Prostate gland (tissue), 2 donors: ENCODE measurements around the gene MOGAT2. TPM values are rescaled to one million over a fixed set of nuclear protein-coding genes. Genes with fewer than 3 reads are reported as not detected.

Source experiments
- DNase-seq: peaks from one replicate; pipeline ENCODE4 v3.0.0-alpha.2; 2019; ENCODE audit warnings: low spot score
- H3K27ac ChIP-seq, 2 donors: fragments of 200-600 bp; sonication (generic); 2 replicates each; pipeline ENCODE4 v1.5.1; 2017 to 2019
- H3K27me3 ChIP-seq: fragments of 200-600 bp; sonication (generic); replicated peaks from 2 replicates; pipeline ENCODE4 v1.5.1; 2019; ENCODE audit not compliant: insufficient read depth
- H3K36me3 ChIP-seq, 2 donors: fragments of 200-600 bp; sonication (generic); 1 replicate in 1 of 2; 2 replicates in 1 of 2; pipeline versions ENCODE4 v1.5.1 to v1.8.1; 2017 to 2019
- H3K4me1 ChIP-seq: fragments of 200-600 bp; sonication (generic); replicated peaks from 2 replicates; pipeline ENCODE4 v1.5.1; 2019
- H3K4me3 ChIP-seq, 2 donors: fragments of 200-600 bp; sonication (generic); 2 replicates each; pipeline ENCODE4 v1.5.1; 2017 to 2019
- H3K9me3 ChIP-seq: fragments of 200-600 bp; sonication (generic); 2 replicates; pipeline ENCODE4 v1.5.1; 2017
- POLR2A ChIP-seq: fragments of 450-650 bp; IDR thresholded peaks from one replicate; pipeline ENCODE4 v1.6.1; 2016; ENCODE audit warnings: antibody characterized with exemption, mild to moderate bottlenecking
- POLR2AphosphoS5 ChIP-seq: sonication (generic); formaldehyde crosslinking; IDR thresholded peaks from one replicate; pipeline ENCODE4 v1.6.1; 2017; ENCODE audit warnings: antibody characterized with exemption
- WGBS: methylation state at CpG from one replicate; pipeline ENCODE4 v1.1.5; 2018; 5-methylcytosine and 5-hydroxymethylcytosine counted together
- intact Hi-C: fragments of 100-400 bp; cut with DNase I; formaldehyde crosslinking; loops from one replicate; pipeline ENCODE4 v1.14.2; 2022
- total RNA-seq, 2 donors: library from RNA; depleted of rRNA; stranded (reverse); fragments of >200 nt; gene quantifications; one replicate each; pipeline ENCODE4 v1.1.0, GENCODE V29; 2016
- TF ChIP-seq, protein P1 (sequence below), 4 experiments: fragments of 200-600 bp in 2 of 4; fragments of 450-650 bp in 2 of 4; sonication (generic) in 2 of 4; IDR thresholded peaks; 1 replicate in 3 of 4; 2 replicates in 1 of 4; pipeline ENCODE4 v1.5.1; 2016 to 2019; ENCODE audit warnings: antibody characterized with exemption in 4 of 4, mild to moderate bottlenecking in 2 of 4, moderate library complexity in 2 of 4

The MOGAT2 gene
- total RNA-seq, 2 donors from 2014 or later = 0.62 to 4.1 TPM

DNA sequence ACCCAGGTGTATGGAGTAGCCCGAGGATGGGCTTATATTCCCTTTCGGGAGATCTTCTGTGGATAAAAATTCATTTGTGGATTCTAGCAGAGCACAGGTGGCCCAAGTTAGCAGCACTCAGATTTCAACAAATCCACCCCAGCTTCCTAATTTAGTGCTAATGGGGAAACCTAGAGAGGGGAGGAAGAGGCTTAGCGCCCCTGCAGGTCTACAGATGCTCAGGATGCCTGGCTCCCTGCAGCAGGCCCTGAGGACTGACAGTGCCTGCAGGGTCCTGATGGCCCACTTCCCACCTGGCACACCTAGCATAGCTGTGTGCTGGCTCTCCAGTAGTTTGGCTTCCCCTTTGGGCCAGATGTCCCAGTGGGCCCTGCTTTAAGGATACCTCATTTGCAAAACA lies 57.4 kb downstream of the MOGAT2 start:
- WGBS = 82% methylated on average over 3 of the region's 3 CpGs
- no peaks in the 10 kb centered on the region for H3K4me1 ChIP-seq
- intact Hi-C loops = no loop called here
- no peak overlapping the region for H3K4me3 ChIP-seq
- no peak for TF ChIP-seq POLR2A
- TF ChIP-seq, protein P1, sequence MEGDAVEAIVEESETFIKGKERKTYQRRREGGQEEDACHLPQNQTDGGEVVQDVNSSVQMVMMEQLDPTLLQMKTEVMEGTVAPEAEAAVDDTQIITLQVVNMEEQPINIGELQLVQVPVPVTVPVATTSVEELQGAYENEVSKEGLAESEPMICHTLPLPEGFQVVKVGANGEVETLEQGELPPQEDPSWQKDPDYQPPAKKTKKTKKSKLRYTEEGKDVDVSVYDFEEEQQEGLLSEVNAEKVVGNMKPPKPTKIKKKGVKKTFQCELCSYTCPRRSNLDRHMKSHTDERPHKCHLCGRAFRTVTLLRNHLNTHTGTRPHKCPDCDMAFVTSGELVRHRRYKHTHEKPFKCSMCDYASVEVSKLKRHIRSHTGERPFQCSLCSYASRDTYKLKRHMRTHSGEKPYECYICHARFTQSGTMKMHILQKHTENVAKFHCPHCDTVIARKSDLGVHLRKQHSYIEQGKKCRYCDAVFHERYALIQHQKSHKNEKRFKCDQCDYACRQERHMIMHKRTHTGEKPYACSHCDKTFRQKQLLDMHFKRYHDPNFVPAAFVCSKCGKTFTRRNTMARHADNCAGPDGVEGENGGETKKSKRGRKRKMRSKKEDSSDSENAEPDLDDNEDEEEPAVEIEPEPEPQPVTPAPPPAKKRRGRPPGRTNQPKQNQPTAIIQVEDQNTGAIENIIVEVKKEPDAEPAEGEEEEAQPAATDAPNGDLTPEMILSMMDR (IDR thresholded peaks at IDR 0.05) = no peak
- no peak for TF ChIP-seq POLR2AphosphoS5
- DNase-seq = no peak
- no peaks in the 10 kb centered on the region for H3K27me3 ChIP-seq
- H3K36me3 ChIP-seq = no peaks in the 10 kb centered on the region
- no peak overlapping the region for H3K27ac ChIP-seq
- no peaks in the 10 kb centered on the region for H3K9me3 ChIP-seq

DNA sequence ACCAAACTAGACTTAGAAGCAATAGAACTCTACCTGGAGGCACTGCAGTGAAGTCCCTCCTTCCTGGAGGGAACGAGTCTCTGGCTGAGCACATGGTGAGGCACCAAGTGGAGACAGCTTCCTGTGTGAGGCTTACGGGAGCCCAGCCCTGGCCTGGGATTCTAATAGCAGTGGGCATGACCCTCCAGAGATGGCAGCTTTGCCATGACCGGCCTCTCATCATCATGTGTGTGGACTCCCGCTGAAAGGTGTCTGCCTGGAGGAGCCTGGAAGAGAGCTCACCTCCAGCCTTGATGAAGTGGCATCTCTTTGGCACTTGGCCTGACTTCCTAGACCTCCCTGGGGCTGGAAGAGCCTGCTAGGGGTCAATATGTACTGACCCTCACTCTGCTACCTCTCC lies 58.9 kb downstream of the MOGAT2 start:
- intact Hi-C loops = no loop called here
- 89% methylated on average over 4 of the region's 4 CpGs for WGBS
- H3K27ac ChIP-seq = no peak overlapping the region
- no peaks in the 10 kb centered on the region for H3K36me3 ChIP-seq
- no peaks in the 10 kb centered on the region for H3K9me3 ChIP-seq
- no peaks in the 10 kb centered on the region for H3K4me1 ChIP-seq
- no peak overlapping the region for H3K4me3 ChIP-seq
- no peak for DNase-seq
- no peaks in the 10 kb centered on the region for H3K27me3 ChIP-seq
- no peak for TF ChIP-seq POLR2A
- no peak for TF ChIP-seq POLR2AphosphoS5
- TF ChIP-seq, protein P1 (IDR thresholded peaks at IDR 0.05) = no peak

DNA sequence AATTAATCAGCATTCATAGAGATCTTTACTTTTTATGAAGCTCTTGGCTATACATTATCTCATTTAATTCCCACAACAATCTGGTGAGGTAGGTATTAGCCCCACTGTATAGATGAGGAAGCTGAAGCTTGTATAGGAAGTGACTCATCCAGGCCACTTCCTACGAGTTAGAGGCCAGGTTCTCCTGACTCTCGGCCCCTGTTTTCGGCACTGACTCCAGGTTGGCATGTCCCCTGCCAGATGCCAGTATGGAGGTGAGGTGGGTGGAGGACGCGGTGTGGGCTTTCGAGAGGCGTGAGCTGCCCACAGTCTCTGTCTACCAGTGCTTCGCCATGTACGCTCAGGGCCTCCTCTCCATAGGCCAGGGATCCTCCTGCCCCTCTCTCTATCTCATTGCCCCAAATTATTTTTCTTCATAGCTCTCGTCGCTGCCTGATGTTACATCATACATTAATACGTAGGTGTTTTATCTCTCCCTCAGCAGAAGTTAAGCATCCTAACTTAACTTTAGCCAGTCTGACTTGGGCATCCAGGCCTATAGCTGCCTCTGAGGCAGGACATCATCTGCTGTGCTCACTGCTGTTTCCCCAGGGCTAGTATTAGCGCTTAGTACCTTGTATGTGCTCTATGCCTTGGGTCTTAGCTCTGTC lies 59.9 kb downstream of the MOGAT2 start:
- H3K27me3 ChIP-seq = no peaks in the 10 kb centered on the region
- H3K4me3 ChIP-seq = no peak overlapping the region
- no peak overlapping the region for H3K27ac ChIP-seq
- no peak for DNase-seq
- WGBS = 91% methylated on average over 13 of the region's 13 CpGs
- H3K4me1 ChIP-seq = no peaks in the 10 kb centered on the region
- intact Hi-C loops = no loop called here
- TF ChIP-seq POLR2A = no peak
- no peak for TF ChIP-seq POLR2AphosphoS5
- TF ChIP-seq, protein P1 (IDR thresholded peaks at IDR 0.05) = no peak
- no peaks in the 10 kb centered on the region for H3K36me3 ChIP-seq
- no peaks in the 10 kb centered on the region for H3K9me3 ChIP-seq

DNA sequence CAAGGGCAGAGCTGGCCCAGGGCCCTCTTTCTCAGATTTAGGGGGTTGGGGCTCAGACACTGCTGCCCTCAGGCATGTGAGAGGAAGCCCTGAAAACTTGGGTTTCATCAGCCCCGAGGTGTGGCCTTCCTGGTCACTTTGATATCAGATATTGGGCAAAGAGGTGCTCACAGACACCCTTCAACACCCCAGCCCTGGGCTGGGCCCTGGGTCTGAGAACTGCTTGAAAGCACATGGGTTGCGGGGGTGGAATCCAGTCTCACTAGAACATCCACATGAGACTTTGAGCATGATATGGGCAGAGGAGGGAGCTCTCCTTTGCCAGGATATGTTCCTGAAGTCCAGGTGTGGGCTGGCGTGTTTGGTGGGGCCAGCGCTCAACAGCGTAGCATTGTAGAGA lies 61.3 kb downstream of the MOGAT2 start:
- no peak for DNase-seq
- intact Hi-C loops = no loop called here
- Histone ChIP-seq H3K4me1 (no peaks in the 10 kb centered on the region), H3K27me3 (no peaks in the 10 kb centered on the region), H3K9me3 (no peaks in the 10 kb centered on the region), H3K27ac (no peak overlapping the region), H3K36me3 (no peaks in the 10 kb centered on the region), H3K4me3 (no peak overlapping the region)
- WGBS = 80% methylated on average over 5 of the region's 5 CpGs
- TF ChIP-seq, protein P1 (IDR thresholded peaks at IDR 0.05) = no peak
- no peak for TF ChIP-seq POLR2A
- TF ChIP-seq POLR2AphosphoS5 = no peak

DNA sequence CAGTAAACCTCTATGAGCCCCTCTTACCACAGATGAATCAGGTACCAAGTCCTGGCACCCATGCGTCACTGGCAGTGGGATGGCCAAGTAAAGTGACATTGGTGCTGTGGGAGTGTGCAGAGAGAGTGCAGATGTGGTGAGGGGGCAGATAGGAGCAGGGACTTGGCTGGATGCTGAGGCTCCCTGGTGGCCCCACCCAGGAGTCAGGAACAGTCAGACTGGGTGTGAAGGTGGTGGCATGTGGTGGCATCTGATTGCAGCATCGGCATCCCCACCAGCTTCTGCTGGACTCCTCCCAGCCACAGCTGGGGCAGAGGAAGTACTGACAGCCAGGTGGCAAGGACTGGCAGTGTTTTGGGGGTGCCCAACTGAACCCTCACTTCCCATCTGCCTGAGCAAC lies 62.3 kb downstream of the MOGAT2 start:
- intact Hi-C loops = no loop called here
- WGBS = 75% methylated on average over 2 of the region's 2 CpGs
- no peak for DNase-seq

More for the DNA sequence above, 62.3 kb downstream of the MOGAT2 start:
- no peaks in the 10 kb centered on the region for H3K27me3 ChIP-seq
- H3K4me1 ChIP-seq = no peaks in the 10 kb centered on the region
- no peaks in the 10 kb centered on the region for H3K36me3 ChIP-seq
- no peaks in the 10 kb centered on the region for H3K9me3 ChIP-seq
- no peak overlapping the region for H3K27ac ChIP-seq
- H3K4me3 ChIP-seq = no peak overlapping the region
- TF ChIP-seq POLR2A (no peak), POLR2AphosphoS5 (no peak)
- TF ChIP-seq, protein P1 (IDR thresholded peaks at IDR 0.05) = no peak
